Inferior parietal cortex (tissue), 1 donor: ENCODE measurements around the gene HIRA.
"Not testable (repeated sequence)": the region's sequence is repeated elsewhere in the genome, so short reads cannot be mapped to it uniquely, and the experiment has no call there.

ENCODE experiments used
- DNase-seq: peaks from one replicate; pipeline ENCODE4 v3.0.0-alpha.2; 2016; ENCODE audit errors: extremely low spot score

HIRA gene

GRCh38 chr22:19383292-19383691 lies 48.2 kb downstream of the HIRA start:
- no peak for DNase-seq

GRCh38 chr22:19382240-19382639 lies 49.3 kb downstream of the HIRA start:
- DNase-seq = no peak

- DNase-seq = no peak
Observed at GRCh38 chr22:19378344-19378674, 53.2 kb downstream of the HIRA start.

- no peak for DNase-seq
Observed at GRCh38 chr22:19377565-19378343, 53.8 kb downstream of the HIRA start.

GRCh38 chr22:19376971-19377370 lies 54.6 kb downstream of the HIRA start:
- DNase-seq = no peak

- DNase-seq = no peak
Observed at GRCh38 chr22:19376247-19376646, 55.3 kb downstream of the HIRA start.

- no peak for DNase-seq
Observed at GRCh38 chr22:19375435-19375834, 56.1 kb downstream of the HIRA start.

- no peak for DNase-seq
Observed at GRCh38 chr22:19374410-19374809, 57.1 kb downstream of the HIRA start.

GRCh38 chr22:19373450-19373849 lies 58.1 kb downstream of the HIRA start:
- DNase-seq = no peak

GRCh38 chr22:19371893-19372292 lies 59.6 kb downstream of the HIRA start:
- no peak for DNase-seq

- no peak for DNase-seq
Observed at GRCh38 chr22:19368876-19369275, 62.7 kb downstream of the HIRA start.

- DNase-seq = no peak
Observed at GRCh38 chr22:19367763-19368367, 63.7 kb downstream of the HIRA start.

- DNase-seq = not testable (repeated sequence)
Observed at GRCh38 chr22:19363541-19363940, 68.0 kb downstream of the HIRA start.

GRCh38 chr22:19361501-19362103 lies 69.9 kb downstream of the HIRA start:
- DNase-seq = no peak

GRCh38 chr22:19360862-19361261 lies 70.7 kb downstream of the HIRA start:
- DNase-seq = no peak

- no peak for DNase-seq
Observed at GRCh38 chr22:19360300-19360792, 71.2 kb downstream of the HIRA start.

- DNase-seq = no peak
Observed at GRCh38 chr22:19359554-19360299, 71.8 kb downstream of the HIRA start.

- no peak for DNase-seq
Observed at GRCh38 chr22:19358703-19359553, 72.6 kb downstream of the HIRA start.

- no peak for DNase-seq
Observed at GRCh38 chr22:19358195-19358594, 73.3 kb downstream of the HIRA start.

- DNase-seq = peak; percentile 8
Observed at GRCh38 chr22:19357270-19358105, 74.0 kb downstream of the HIRA start.
